GM23338 (cell line): ENCODE results near the gene SERPINA5.

ENCODE experiments used
- EZH2 ChIP-seq: fragments of 200-600 bp; sonication (generic); IDR thresholded peaks from one replicate; pipeline ENCODE4 v1.8.0; 2017; ENCODE audit warnings: antibody characterized with exemption, mild to moderate bottlenecking, low read depth; ENCODE audit not compliant: unreplicated experiment
- EZH2phosphoT487 ChIP-seq: fragments of 200-600 bp; sonication (generic); IDR thresholded peaks from one replicate; pipeline ENCODE4 v1.8.1; 2018; ENCODE audit warnings: antibody characterized with exemption; ENCODE audit not compliant: unreplicated experiment
- JUNB ChIP-seq: IDR thresholded peaks from one replicate; pipeline ENCODE4 v1.6.1; 2016; ENCODE audit warnings: antibody characterized with exemption; ENCODE audit not compliant: unreplicated experiment
- STAT1 ChIP-seq: IDR thresholded peaks from one replicate; pipeline ENCODE4 v1.6.1; 2016; ENCODE audit warnings: antibody characterized with exemption; ENCODE audit not compliant: unreplicated experiment
- TF ChIP-seq, protein P1 (sequence below), 2 experiments: fragments of 200-600 bp in 1 of 2; sonication (generic) in 1 of 2; conservative IDR thresholded peaks; 2 replicates each; pipeline versions ENCODE4 v1.5.1 to v1.6.1; 2016 to 2017; ENCODE audit warnings: antibody characterized with exemption in 2 of 2, low read depth in 2 of 2, mild to moderate bottlenecking in 2 of 2, moderate library complexity in 1 of 2

DNA sequence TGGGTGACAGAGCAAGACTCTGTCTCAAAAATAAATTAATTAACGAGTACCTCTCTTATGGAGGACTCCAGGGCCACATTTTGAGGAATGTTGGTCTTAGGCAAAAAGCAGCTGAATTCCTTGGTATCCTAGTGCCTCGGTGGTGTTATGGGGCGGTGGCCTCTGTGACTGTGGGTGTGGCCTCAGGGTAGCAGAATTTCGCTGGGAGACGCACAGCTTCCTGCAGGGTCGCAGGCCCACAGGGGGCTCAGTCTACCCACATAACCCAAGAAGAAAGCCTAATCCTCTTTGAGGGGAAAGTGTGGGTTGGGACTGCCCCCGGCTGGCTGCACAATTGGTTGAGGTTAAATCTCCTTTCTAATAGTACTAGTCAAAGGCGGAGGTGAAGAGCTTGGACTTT lies 31.2 kb upstream of the SERPINA5 start:
- TF ChIP-seq, protein P1, sequence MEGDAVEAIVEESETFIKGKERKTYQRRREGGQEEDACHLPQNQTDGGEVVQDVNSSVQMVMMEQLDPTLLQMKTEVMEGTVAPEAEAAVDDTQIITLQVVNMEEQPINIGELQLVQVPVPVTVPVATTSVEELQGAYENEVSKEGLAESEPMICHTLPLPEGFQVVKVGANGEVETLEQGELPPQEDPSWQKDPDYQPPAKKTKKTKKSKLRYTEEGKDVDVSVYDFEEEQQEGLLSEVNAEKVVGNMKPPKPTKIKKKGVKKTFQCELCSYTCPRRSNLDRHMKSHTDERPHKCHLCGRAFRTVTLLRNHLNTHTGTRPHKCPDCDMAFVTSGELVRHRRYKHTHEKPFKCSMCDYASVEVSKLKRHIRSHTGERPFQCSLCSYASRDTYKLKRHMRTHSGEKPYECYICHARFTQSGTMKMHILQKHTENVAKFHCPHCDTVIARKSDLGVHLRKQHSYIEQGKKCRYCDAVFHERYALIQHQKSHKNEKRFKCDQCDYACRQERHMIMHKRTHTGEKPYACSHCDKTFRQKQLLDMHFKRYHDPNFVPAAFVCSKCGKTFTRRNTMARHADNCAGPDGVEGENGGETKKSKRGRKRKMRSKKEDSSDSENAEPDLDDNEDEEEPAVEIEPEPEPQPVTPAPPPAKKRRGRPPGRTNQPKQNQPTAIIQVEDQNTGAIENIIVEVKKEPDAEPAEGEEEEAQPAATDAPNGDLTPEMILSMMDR (conservative IDR thresholded peaks at IDR 0.05; ENCODE audit: low read depth in 2 of 2), result peak in 1 of 2 experiments; percentile 36; a peak in 2 of 4 replicates
- TF ChIP-seq JUNB, result no peak
- TF ChIP-seq EZH2phosphoT487, result no peak
- no peak for TF ChIP-seq EZH2
- TF ChIP-seq STAT1, result no peak
